ENCODE data around the gene BEX2.
"Not testable (repeated sequence)": the region's sequence is repeated elsewhere in the genome, so short reads cannot be mapped to it uniquely, and the experiment has no call there.

Gene BEX2
- total RNA-seq: 23.5 reads per million, percentile 50 among the genes with 10 or more reads in this experiment

DNA sequence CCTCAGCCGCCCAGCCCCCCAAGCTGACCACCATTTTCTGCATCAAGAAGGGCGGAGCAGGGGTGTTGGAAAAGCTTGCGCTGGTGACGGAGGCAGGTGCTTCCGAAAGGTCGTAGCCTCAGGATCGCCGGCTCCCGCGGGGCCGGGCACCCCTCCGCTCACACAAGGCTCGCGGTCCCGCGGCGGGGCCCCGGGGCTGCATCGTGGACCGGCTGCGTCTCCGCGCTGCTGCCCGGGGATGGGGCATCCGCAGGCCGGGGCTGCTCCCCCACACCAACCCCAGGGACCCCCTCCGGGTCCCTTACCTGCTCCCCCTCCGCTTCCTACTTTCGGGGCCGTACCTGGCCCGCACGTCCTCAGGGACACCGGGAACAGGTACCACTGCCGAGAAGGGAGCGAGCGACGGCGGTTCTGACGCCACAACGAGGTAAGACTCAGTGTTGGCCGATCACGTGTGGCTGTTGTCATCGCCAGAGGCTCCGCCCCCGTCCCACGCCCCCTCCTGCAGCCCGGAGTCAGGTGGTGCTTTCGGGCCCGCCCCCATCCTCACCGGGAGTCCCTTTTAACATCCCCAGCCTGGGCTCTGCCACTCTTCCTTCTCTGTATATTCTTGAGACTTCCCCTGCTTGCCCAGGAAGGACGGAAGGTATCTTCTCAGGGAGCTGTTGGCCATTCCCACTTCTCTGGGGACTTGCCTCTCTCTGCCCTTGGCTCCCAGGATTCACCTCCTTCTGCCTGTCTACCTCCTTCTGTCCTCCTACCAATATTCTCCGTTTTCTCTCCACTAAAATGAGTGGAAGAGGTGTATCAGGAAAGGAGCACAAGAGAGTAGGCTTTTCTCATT, at the start of gene BEX2:
TSS of gene BEX2 (minus strand) at position 436 of the 844 bp plus-strand sequence. CDS start 1,014 bp downstream, outside the sequence.
- peak; percentile 73 for DNase-seq

DNA sequence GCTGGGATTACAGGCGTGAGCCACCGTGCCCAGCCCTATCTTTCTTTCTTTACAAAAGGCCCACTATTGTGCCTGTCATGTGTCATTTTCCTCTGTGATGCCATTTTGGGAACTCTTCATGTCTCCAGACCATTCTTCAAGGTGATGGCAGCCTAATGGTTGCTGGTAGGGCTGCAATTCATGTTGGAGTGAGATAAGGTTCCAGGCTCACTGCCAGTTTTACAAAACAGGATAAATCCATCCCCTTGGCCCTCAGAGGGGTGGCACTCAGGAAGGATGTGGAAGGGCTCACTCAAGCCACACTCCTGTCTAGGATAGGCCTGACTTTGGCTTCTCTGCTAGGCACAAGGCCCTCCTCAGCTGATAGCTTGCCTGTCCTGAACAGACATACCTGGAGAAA, 49.3 kb upstream of the BEX2 start:
- no peak for DNase-seq

DNA sequence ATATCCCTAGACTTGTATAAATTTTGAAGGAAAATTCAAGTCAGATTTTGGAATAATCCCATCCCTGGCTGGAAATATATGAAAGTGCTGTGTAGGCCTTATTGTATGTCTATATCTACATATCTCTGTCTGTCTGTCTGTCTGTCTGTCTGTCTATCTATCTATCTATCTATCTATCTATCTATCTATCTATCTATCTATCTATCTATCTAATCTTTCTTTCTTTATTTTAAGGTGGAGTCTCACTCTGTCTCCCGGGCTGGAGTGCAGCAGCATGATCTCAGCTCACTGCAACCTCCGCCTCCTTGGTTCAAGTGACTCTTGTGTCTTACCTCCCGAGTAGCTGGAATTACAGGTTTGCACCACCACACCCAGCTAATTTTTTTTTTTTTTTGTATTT, 48.8 kb upstream of the BEX2 start:
- DNase-seq: not testable (repeated sequence)

DNA sequence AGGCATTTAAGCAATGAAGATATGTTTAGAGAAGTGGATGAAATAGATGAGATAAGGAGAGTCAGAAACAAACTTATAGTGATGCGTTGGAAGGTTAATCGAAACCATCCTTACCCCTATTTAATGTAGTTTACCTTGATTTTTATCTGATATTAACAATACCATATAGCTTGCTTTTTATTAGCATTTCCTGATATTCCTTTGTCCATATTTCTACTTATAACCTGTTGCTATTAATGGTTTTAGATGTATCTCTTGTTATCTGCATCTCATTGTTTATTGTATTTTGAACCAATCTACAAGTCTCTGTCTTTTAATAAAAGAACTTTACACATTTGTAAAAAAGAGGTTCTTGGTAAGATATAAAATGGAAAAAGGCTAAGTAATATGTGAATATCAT, 47.1 kb upstream of the BEX2 start:
- no peak for DNase-seq

DNA sequence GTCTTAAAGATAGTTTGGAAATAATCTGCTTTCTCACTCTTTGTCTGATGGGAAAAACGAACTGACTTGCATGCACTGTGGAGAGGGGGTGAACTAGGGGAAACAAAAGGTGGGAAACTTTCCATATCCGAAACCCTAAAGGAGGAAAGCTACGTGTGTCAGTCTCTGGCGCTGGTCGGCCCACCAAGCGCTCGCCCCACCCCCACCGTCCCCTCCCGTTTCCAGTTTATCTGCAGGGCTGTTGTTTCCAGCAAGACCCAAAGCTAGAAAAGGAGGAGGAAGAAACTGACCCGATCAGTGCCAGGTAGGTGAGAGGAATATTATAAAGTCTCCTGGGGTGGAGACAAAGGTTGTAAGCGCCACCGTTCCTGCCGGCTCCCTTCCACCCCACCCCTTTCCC, 46.1 kb upstream of the BEX2 start:
- no peak for DNase-seq

DNA sequence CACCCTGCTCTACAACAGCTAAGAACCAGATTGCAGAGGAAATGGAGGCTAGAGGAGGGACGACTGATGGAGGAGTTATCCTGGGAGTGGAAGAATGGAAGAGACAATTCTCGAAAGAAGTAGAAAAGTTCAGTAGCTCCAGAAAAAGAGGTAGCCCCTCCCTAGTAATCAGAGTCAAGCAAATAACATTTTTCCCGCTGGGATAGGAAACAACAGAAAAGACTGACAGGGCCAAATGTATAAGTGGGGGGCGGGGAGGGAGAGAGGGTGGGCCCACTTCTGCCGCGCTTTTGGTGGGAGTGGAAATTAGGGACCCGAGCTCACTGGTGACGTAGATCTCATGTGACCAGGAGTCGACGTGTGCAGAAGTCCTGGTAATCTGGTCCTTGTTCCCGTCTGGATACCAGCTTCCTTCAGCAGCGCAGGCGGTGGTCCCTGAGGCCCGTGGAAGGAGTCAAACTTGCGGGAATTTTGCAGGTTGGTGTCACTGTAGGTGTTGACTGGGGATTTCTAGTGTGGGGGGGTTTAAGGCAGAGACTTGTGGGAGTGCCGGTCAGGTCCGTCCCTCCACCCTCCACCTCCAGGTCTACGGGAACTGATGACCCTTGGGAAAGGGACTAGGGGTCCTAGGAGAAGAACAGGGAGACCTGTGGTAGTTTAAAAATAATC, 45.5 kb upstream of the BEX2 start, which contains the start of gene TCEAL9:
TSS of gene TCEAL9 (plus strand) at position 377 of the 669 bp plus-strand sequence. CDS start 1,179 bp downstream, outside the sequence.
- no peak for DNase-seq

DNA sequence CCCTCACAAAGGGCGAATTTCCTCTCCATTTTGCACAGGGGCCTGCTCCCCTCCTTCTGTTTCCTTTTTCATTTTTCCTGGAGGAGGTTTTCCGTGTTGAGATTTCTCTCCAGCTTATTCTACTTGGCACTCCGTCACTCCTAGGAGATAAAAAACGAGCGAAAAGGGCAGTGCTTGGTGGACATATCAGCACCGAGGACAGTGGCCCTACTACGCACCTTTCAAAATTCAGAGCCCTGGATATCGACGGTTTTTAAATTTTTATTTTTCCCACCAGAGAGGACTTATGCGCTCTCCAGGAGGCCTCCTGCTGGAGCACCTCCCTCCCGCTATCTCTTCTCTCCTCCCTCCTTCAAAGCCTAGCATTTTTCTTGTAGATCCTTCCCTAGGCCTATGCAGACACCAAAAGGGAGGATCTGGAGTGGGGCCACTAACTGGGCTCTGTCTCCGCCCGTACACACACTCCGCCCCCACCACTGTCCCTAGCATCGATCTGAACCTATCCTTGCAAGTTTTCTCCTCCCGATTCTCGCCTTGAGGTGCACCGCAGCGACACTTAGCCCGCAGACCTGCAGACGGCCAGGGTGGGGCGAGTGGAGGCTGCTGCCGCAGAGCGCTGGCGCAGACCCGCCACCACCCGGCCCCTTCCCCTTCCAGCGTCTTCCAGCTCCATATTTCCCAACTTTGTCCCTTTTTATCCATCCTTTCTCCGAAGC, 37.0 kb upstream of the BEX2 start:
- DNase-seq: no peak

DNA sequence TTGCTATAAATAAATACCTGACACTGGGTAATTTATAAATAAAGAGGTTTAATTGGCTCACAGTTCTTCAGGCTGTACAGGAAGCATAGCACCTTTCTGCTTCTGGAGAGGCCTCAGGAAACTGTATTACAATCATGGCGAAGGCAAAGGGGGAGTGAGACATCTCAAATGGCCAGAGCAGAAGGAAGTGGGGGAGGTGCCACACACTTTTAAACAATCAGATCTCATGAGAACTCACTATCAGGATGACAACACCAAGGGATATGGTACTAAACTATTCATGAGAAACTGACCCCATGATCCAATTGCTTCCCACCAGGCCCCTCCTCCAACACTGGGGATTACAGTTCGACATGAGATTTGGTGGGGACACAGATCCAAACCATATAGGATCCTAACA, 33.8 kb upstream of the BEX2 start:
- no peak for DNase-seq

DNA sequence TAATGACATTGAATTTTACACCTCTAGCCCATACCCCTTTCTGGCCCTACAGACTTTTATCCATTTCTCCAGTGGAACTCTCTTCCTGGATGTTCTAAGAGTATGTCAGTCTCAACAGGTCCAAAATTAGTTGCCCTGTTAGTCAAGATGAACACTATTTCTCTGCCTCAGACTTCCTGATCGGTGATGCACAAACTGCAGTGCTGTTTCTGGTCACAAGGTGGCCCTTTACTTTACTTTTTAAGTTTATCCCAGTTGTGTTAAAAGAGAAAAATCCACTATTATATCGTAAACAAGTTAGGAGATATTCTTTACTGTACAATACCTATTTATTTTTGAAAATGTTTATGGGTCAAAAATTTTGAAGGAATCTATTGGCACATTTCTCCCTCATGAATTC, 32.3 kb upstream of the BEX2 start:
- DNase-seq: peak; percentile 27

DNA sequence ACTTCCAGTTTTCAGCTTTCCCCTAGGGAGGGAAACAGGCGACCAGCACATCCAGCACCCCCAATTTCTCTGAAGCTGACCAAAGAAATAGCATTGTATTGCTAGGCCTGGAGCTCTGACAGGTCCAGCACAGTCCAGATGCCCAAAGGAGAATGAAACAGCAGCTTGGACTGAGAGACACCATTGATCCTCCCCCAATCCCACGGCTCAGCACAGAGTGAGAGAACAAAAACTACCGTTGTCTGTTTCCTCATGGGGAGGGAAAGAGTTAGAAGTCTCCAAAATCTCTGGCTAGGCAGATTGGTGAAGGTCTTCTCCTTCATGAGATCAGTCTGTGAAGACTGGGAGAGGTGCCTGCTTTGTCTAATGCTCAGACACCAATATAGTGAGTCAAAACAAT, 27.9 kb upstream of the BEX2 start:
- DNase-seq: no peak

DNA sequence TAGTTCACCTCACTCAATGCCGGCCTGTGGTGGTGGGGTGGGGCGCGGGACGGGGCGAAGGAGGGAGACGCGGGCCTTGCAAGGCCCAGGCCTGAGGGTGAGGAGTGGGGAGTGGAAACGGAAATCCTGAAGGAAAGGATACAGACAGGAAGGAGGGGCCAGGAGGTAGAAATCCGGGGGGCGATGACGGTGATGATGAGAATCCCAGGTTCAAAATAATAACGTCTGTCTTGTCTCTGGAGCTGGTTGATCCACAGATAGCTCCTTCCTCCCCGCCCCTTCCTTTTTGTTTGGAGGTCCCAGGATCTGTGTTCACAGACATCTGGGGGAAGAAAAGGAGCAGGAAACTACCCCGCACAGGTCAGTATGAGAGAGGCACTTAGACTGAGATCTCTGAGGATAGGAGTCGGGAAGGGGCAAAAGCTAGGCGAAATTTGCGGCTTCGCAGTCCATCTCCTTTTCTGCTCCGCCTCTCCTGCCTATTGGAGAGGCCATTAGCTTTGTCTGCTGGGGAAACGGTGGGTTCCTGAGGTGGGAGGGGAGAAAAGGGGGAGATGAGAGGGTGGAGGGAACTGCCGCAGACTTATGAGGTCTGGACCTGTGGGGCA, 20.0 kb upstream of the BEX2 start:
- no peak for DNase-seq

DNA sequence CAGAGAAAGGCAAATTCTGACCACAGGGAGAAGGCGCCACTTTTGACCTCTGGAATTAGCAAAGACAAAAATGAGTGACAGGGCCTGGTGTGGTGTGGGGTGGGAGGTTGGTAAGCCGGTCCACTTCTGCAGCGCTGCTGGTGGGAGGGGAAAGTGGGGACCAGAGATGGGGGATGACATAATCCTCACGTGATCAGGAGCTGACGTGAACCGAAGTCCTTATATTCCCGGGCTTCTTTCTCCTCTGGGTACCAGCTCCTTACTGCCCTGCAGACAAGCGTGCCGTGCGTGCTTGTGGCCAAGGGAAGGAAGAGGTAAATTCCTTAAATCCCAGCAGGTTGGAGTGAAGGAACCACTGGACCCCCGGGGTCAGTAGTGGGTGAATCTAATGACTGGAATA, 19.2 kb upstream of the BEX2 start, which contains the start of gene TCEAL7:
TSS of gene TCEAL7 (plus strand) at position 249 of the 400 bp plus-strand sequence. CDS start 1,165 bp downstream, outside the sequence.
- no peak for DNase-seq

DNA sequence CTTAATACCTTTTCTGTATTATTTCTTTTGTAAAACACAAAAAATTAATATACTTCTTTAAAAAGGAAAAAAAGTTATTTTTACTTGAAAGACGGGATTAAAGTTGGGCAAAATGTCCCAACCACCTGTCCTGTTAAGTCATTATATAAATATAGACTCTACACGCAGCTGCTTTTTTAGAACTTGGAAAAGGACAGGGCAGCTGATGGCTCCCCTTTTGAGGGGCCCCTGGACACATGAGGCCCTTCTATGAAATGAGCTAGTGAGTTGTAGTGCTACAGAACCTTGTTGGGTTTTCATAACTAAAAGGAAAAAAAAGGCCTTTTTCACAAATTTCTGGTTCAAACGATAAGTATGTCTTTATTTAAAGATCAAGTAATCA, 600 bp upstream of the BEX2 start:
- no peak for DNase-seq

DNA sequence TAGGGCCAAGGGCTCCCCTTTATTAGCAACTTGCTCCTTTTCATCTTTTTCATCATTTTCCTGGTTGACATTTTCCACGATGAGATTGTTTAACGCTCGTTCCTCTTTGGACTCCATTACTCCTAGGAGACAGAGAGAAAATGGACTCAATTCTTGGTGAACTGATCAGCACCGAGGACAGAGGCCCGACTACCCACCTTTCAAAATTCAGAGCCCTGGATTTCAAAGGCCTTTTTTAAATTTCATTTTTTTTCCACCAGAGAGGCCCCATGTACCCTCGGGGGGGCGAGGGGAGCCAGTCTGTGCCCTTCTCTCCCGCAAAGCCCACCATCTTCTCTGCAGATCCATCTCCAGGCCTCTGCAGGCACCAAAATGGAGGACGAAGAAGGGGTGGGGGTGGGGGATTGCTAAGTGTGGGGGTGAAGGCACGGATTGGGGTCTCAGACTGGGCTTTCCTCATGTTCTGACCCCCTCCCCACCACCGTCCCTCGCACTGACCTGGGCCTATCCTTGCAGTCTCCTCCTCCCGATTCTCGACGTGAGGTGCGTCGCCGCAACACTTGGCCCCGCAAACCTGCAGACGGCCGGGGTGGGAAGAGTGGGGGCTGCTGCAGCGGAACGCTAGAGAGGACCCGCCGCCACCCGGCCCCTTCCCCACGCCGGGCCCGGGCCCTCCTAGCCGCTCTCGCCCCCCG, 783 bp downstream of the BEX2 start:
- DNase-seq: no peak

DNA sequence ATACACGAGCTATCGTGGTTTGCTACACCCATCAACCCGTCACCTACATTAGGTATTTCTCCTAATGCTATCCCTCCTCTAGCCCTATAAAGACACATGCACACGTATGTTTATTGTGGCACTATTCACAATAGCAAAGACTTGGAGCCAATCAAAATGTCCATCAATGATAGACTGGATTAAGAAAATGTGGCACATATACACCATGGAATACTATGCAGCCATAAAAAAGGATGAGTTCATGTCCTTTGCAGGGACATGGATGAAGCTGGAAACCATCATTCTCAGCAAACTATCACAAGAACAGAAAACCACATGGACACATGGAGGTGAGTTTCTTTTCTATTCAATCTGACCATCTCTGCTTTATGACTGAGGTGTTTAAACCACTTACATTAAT, 5.1 kb downstream of the BEX2 start:
- not testable (repeated sequence) for DNase-seq

DNA sequence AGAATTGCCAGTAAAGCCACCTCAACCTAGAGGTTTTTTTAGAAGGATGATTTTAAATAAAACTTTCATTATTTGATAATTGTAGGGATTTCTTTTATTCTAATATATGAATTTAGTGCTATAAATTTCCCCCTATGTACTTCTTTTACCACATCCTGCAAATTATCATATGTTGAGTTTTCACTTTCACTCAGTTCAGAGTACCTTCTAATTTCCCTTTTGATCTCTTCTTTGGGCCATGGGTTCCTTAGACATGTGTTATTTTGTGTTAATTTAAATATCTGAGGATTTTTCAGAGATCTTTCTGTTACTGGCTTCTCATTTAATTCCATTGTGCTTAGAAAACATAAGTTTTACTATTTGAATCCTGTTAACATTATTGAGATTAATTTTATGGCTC, 6.1 kb downstream of the BEX2 start:
- no peak for DNase-seq

DNA sequence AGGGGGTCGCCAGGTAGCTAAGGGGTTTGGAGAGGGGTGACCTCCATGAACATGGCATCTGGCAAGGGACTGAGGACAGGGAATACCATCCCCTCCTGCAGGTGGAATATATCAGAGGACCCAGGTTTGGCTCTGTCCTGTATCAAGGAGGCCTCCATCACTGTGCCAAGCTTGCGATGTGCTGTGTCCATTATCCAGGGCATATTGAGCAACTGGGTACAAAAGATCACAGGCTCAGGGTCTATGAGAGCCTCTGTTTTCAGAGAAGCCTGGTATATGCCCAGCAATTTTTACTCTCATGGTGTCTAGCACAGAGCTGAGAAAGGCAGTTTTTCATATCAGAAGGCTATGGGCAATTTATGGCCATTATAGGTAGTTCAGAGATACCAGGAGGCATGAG, 17.7 kb downstream of the BEX2 start:
- DNase-seq: no peak

DNA sequence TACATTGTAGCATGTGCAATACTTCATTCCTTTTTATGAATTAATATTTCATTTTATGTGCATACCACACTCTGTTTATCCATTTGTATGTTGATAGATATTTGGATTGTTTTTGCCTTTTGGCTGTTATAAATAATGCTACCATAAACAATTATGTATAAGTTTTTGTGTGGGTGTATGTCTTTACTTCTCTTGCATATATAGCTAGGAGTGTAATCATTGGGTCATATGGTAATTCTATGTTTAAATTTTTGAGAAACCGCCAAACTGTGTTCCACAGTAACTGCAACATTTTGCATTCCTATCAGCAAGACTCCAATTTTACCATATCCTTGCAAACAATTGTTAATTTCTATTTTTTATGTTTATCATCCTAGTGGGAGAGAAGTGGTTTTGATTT, 31.2 kb downstream of the BEX2 start:
- DNase-seq: no peak

DNA sequence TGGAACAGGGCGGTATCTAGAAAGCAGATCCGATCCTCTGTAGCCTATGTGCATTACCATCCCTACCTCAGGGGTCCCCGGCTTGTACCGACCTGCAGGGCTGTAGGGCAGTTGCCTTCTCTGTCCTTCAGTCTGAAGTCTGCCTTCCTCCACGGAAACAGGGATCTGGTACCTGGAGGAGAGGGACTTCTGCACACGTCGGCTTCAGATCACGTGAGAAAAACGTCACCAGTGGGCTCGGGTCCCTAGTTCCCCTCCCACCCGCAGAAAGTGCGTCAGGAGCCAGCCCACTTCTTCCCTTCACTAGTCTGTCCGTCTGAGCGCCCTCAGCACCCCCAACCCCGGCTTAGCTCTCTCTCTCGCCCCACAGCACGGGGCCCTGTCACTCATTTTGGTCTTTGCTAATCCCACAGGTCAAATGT, 34.2 kb downstream of the BEX2 start, which contains the start of gene TCEAL5:
TSS of gene TCEAL5 (minus strand) at position 170 of the 422 bp plus-strand sequence. CDS start 2,187 bp downstream, outside the sequence.
- no peak for DNase-seq

DNA sequence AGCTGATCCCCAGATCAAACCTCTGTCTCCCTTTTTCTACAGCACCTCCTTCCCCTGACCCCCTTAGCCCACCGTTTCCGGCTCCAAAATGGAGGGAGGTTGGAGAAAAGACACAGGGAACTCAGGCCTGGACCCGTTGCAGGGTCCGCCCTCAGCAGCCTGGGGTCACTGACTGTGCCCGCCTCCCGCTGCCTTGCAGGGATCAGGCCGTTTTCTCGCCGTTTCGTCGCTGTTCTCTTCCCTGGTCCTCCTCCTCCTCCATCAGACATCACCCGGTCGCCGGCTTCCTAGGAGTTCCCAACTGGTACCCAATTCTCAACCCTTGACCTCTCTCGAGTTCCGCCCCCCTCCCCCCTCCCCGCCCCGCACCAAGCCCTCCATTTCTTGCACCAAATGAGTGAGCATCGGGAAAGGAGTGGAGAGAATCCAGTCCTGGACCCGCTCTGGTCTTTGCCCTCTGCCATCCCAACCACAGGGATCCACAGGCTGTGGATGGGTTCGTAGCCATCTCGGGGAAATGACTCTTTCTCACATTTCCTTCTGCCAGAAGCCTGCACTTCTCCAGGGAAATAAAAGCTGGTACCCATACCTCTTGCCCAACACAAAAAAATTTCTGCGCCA, 34.7 kb downstream of the BEX2 start:
- DNase-seq: no peak

DNA sequence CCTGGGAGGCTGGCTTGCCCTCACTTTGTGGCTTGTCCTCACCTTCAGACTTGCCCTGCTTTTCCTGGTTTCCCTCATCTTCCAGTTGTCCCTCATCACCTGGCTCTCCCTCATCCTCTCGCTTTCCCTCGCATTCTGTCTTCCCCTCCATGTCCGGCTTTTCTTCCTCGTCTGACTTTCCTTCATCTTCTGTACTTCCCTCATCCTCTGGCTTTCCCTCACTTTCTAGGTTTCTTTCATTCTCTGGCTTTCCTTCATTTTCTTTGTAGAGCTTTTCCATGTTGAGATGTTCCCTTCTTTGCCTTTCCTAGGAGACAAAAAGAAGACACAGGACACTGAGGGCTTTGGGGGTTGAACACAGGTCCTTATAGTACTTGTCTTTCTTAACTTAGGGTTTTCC, 36.5 kb downstream of the BEX2 start:
- DNase-seq: no peak
